NB4 (cell line): Measurements from ENCODE around the gene TMEM86A.

Experiments used
- DNase-seq: peaks from one replicate; pipeline ENCODE4 v3.0.0; 2010; ENCODE audit warnings: low read depth
- H3K4me3 ChIP-seq: one replicate; pipeline ENCODE4 v1.5.1; 2011; ENCODE audit warnings: mild to moderate bottlenecking, low read depth, low read length, moderate library complexity
- CTCF ChIP-seq: IDR thresholded peaks from one replicate; pipeline ENCODE4 v1.5.1; 2012; ENCODE audit warnings: low read depth, low read length
- MAX ChIP-seq: IDR thresholded peaks from 2 replicates; pipeline ENCODE4 v1.6.1; 2011; ENCODE audit warnings: low read depth, low read length
- MYC ChIP-seq: IDR thresholded peaks from 2 replicates; pipeline ENCODE4 v1.6.1; 2011; ENCODE audit warnings: low read depth, low read length
- POLR2A ChIP-seq: IDR thresholded peaks from 2 replicates; pipeline ENCODE4 v1.6.1; 2011; ENCODE audit warnings: mild to moderate bottlenecking; ENCODE audit not compliant: insufficient read length; ENCODE audit errors: extremely low read depth

TMEM86A gene

GRCh38 chr11:18727479-18728236 lies 29.1 kb downstream of the TMEM86A start:
- no peak for TF ChIP-seq POLR2A
- TF ChIP-seq CTCF = peak; percentile 93
- DNase-seq = peak; percentile 56
- H3K4me3 ChIP-seq = no peak overlapping the region

- H3K4me3 ChIP-seq = no peak overlapping the region
- no peak for DNase-seq
- TF ChIP-seq MAX (no peak), MYC (no peak), CTCF (no peak), POLR2A (no peak)
These were observed 30.1 kb downstream of the TMEM86A start for GRCh38 chr11:18728658-18729057.

GRCh38 chr11:18729426-18729825 lies 30.8 kb downstream of the TMEM86A start:
- TF ChIP-seq MAX (no peak), MYC (no peak), CTCF (no peak), POLR2A (no peak)
- no peak for DNase-seq
- no peak overlapping the region for H3K4me3 ChIP-seq

GRCh38 chr11:18730020-18730419 lies 31.4 kb downstream of the TMEM86A start:
- no peak for DNase-seq
- H3K4me3 ChIP-seq = no peak overlapping the region
- TF ChIP-seq MAX = no peak
- no peak for TF ChIP-seq POLR2A
- no peak for TF ChIP-seq CTCF
- no peak for TF ChIP-seq MYC

GRCh38 chr11:18731441-18731840 lies 32.9 kb downstream of the TMEM86A start:
- no peak overlapping the region for H3K4me3 ChIP-seq
- TF ChIP-seq MAX (no peak), MYC (no peak), POLR2A (no peak), CTCF (no peak)
- no peak for DNase-seq
